ENCODE results near the gene LMF2. TPM values are rescaled to one million over a fixed set of nuclear protein-coding genes. Genes with fewer than 3 reads are reported as not detected.

LMF2 gene
- total RNA-seq, 1 experiment from 2014 or later: 56.9 TPM

- Histone ChIP-seq H3K36me3 (ENCODE audit: control insufficient read depth in 1 of 2, insufficient read depth in 2 of 2, low read length in 2 of 2) (peaks cover 5 to 25% of the 10 kb centered on the region in 2 experiments; a peak in 3 of 4 replicates), H3K27ac (ENCODE audit: low read depth, low read length) (no peak overlapping the region), H3K9me3 (ENCODE audit: control insufficient read depth in 1 of 2, insufficient read depth in 1 of 2, low read depth in 1 of 2, low read length in 2 of 2) (no peaks in the 10 kb centered on the region), H3K4me3 (replicated peaks in 1 of 2; ENCODE audit: low read depth in 1 of 2, low read length in 2 of 2) (no peak overlapping the region), H2AFZ (ENCODE audit: low read depth, low read length, poor library complexity, severe bottlenecking) (no peak overlapping the region), H4K20me1 (ENCODE audit: insufficient read depth) (no peaks in the 10 kb centered on the region), H3K4me2 (ENCODE audit: low read length) (no peak overlapping the region), H3K79me2 (ENCODE audit: insufficient read depth, low read length) (peaks cover 31% of the 10 kb centered on the region), H3K9me2 (ENCODE audit: insufficient read depth) (no peaks in the 10 kb centered on the region), H3K27me3 (ENCODE audit: insufficient read depth, low read length) (no peaks in the 10 kb centered on the region), H3K4me1 (ENCODE audit: control insufficient read depth in 1 of 2, insufficient read depth in 2 of 2, low read length in 2 of 2) (peaks cover 9 to 32% of the 10 kb centered on the region in 2 experiments; a peak in 3 of 4 replicates), H3K9ac (ENCODE audit: low read length) (no peak overlapping the region)
- ChIA-PET POLR2A (no interaction called here), CTCF (no interaction called here), RAD21 (ENCODE audit: low non-redundant PET in 1 of 2, low total read pairs in 2 of 2, uncharacterized antibody in 2 of 2, unreplicated experiment in 2 of 2) (no interaction called here)
- TF ChIP-seq ZFX (IDR thresholded peaks at IDR 0.05) (no peak), POLR2A (IDR thresholded peaks at IDR 0.05; ENCODE audit: borderline replicate concordance, extremely low read depth, insufficient read depth, insufficient read length) (no peak), SP1 (IDR thresholded peaks at IDR 0.05; ENCODE audit: low read depth) (no peak), EGR1 (IDR thresholded peaks at IDR 0.05; ENCODE audit: low read depth) (no peak), ZBTB33 (IDR thresholded peaks at IDR 0.05; ENCODE audit: extremely low read depth, insufficient replicate concordance, low read length) (no peak), ELF1 (IDR thresholded peaks at IDR 0.05; ENCODE audit: borderline replicate concordance, low read depth) (no peak)
- ATAC-seq (no peak), DNase-seq (ENCODE audit: low read depth, low spot score) (no peak)
- no TSS peak for BruUV-seq (replicated peaks)
- intact Hi-C loops (cut with micrococcal nuclease): no loop called here
Observed at GRCh38 chr22:50522208-50522805, 14.8 kb upstream of the LMF2 start.

GRCh38 chr22:50521710-50522109 lies 14.2 kb upstream of the LMF2 start:
- POLR2A ChIA-PET: no interaction called here
- Histone ChIP-seq H4K20me1 (ENCODE audit: insufficient read depth) (no peaks in the 10 kb centered on the region), H3K9me2 (ENCODE audit: insufficient read depth) (no peaks in the 10 kb centered on the region), H3K9me3 (ENCODE audit: control insufficient read depth in 1 of 2, insufficient read depth in 1 of 2, low read depth in 1 of 2, low read length in 2 of 2) (no peaks in the 10 kb centered on the region), H3K79me2 (ENCODE audit: insufficient read depth, low read length) (peaks cover 36% of the 10 kb centered on the region), H3K27me3 (ENCODE audit: insufficient read depth, low read length) (no peaks in the 10 kb centered on the region), H3K27ac (ENCODE audit: low read depth, low read length) (no peak overlapping the region), H3K4me2 (ENCODE audit: low read length) (no peak overlapping the region), H3K4me3 (replicated peaks in 1 of 2; ENCODE audit: low read depth in 1 of 2, low read length in 2 of 2) (no peak overlapping the region), H3K9ac (ENCODE audit: low read length) (no peak overlapping the region), H3K36me3 (ENCODE audit: control insufficient read depth in 1 of 2, insufficient read depth in 2 of 2, low read length in 2 of 2) (peaks cover 5 to 30% of the 10 kb centered on the region in 2 experiments; a peak in 3 of 4 replicates), H3K4me1 (ENCODE audit: control insufficient read depth in 1 of 2, insufficient read depth in 2 of 2, low read length in 2 of 2) (peaks cover 6 to 26% of the 10 kb centered on the region in 2 experiments; a peak in 3 of 4 replicates), H2AFZ (ENCODE audit: low read depth, low read length, poor library complexity, severe bottlenecking) (no peak overlapping the region)
- RAD21 ChIA-PET (ENCODE audit: low non-redundant PET in 1 of 2, low total read pairs in 2 of 2, uncharacterized antibody in 2 of 2, unreplicated experiment in 2 of 2): no interaction called here
- BruUV-seq (replicated peaks): no TSS peak
- DNase-seq (ENCODE audit: low read depth, low spot score) (no peak), ATAC-seq (no peak)
- no peak for TF ChIP-seq ZNF274 (IDR thresholded peaks at IDR 0.05; ENCODE audit: low read depth, low read length)
- no peak for TF ChIP-seq EZH2phosphoT487 (IDR thresholded peaks at IDR 0.05; ENCODE audit: borderline replicate concordance)
- no peak for TF ChIP-seq CBX3 (IDR thresholded peaks at IDR 0.05; ENCODE audit: low read depth)
- TF ChIP-seq REST (IDR thresholded peaks at IDR 0.05; ENCODE audit: low read depth): no peak
- TF ChIP-seq YY1 (IDR thresholded peaks at IDR 0.05; ENCODE audit: extremely low read depth, insufficient replicate concordance, low read depth, low read length): no peak
- no peak for TF ChIP-seq EGR1 (IDR thresholded peaks at IDR 0.05; ENCODE audit: low read depth)
- TF ChIP-seq SRF (IDR thresholded peaks at IDR 0.05; ENCODE audit: low read depth): no peak
- intact Hi-C loops (cut with micrococcal nuclease): no loop called here
- CTCF ChIA-PET: no interaction called here
